HG02610 (cell line): ENCODE results near the gene ACVRL1.

ENCODE experiments used
- ATAC-seq: cut with Tn5 transposase; IDR thresholded peaks from one replicate; pipeline ENCODE4 v1.9.1; 2021; ENCODE audit warnings: mild to moderate bottlenecking, moderate library complexity; ENCODE audit not compliant: unreplicated experiment

ACVRL1 gene

DNA sequence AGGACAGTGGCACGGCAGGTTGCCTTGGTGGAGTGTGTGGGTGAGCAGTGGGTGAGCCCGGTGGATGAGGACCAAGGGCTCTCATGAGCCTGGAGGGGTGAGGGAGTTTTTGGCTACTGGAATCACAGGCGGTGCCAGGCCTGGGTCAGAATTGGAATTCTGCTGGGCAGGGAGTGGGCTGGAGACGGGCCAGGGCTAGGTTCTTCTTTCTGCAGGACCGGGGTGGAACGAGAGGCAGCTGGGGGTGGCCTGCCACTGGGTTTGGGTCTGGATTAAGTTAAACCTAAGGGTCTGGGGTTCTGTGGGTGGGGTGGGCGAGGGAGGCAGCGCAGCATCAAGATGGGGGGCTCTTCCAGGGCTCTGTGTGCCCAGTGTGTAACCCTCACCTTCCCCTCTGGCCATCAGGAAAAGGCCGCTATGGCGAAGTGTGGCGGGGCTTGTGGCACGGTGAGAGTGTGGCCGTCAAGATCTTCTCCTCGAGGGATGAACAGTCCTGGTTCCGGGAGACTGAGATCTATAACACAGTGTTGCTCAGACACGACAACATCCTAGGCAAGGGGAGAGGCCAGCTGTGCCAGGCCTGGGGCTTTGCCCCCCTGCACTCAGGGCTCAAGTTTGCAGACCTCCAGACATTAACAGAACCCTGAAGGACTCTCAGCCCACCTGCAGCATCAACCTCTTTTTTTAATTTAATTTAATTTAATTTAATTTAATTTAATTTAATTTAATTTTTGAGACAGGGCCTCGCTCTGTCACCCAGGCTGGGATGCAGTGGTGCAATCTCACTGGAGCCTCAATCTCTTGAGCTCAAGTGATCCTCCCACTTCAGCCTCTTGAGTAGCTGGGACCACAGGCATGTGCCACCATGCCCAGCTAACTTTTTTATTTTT, 7.0 kb downstream of the ACVRL1 start:
- no peak for ATAC-seq

DNA sequence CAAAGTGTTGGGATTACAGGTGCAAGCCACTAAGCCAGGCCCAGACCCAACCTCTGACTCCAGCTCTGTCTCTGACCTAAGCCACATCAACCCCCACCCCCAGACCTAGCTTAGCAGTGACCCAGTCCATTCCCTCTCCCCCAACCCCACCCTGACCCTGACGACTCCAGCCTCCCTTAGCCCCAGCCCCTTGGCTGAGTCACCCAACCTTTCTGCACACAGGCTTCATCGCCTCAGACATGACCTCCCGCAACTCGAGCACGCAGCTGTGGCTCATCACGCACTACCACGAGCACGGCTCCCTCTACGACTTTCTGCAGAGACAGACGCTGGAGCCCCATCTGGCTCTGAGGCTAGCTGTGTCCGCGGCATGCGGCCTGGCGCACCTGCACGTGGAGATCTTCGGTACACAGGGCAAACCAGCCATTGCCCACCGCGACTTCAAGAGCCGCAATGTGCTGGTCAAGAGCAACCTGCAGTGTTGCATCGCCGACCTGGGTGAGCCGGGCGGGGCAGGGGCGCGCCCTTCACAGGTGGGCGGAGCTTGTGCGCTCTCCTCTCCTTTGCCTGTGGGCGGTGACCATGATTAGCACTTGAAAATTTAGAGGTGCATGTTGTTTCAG, 7.8 kb downstream of the ACVRL1 start:
- ATAC-seq, result no peak

DNA sequence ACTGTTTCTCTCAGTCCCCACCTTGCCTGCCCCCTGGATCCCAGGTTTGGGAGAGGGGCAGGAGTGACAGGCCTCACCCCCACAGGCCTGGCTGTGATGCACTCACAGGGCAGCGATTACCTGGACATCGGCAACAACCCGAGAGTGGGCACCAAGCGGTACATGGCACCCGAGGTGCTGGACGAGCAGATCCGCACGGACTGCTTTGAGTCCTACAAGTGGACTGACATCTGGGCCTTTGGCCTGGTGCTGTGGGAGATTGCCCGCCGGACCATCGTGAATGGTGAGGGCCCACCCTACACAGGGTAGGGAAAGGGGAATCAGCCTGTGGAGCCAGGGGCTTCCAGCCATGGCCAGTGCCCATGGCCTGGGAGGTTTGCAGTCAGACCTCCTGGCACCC, 8.6 kb downstream of the ACVRL1 start:
- ATAC-seq, result no peak

DNA sequence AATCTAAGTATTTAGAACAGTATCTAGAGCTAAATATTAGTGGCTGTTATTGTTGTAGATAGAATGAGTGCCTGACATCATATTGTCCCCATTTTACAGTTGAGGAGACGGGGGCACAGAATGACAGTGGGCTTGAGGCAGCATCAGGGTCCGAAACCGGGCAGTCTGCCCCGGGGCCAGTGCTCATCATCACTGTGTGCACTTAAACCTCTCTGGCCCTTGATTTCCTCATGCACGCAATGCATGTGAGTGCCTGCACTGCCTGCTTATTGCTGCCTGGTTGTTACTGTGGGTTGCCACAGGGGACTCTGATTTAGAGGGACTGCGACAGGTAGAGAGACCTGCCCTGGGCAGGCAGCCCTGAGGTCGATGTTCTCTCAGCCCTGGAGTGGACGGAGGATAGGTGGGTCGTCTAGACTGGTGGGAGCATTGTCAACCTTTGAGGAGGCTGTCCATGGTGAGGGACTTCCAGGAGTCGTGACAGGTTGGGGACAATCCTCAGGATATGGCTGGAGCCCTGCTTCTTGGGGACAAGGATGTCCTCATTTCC, 9.8 kb downstream of the ACVRL1 start:
- no peak for ATAC-seq

DNA sequence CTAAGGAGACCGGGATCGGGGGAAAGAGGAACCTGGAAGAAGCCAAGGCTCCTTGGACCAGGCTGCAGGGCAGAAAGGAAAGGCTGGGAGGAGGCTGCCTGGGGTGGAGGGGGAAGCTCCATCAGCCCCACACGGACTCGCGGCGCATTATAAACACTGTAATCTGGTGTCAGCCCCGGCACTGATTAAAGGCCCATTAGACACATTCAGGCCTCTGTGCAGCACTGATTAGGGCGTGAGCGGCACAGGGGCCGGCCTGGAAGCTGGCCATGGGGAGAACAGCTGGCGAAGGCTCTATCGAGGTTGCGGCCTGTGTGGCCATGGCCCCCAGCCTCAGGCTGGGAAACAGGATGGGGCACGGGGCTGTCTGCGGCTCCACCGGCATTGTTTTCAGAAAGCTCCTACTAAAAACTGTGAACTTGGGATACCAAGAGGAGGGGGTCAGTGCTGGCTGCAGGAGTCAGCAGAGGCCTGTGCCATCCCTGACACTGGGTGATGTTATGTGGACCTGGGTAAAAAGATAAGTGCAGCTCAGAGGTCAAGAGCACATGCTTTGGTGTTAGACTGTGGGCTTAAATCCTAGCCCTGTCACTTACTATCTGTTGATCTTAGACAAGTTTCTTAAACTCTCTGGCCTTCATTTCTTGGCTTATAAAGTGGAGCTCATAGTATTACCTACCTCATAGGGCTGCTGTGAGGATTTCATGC, 10.6 kb downstream of the ACVRL1 start:
- ATAC-seq, result no peak

DNA sequence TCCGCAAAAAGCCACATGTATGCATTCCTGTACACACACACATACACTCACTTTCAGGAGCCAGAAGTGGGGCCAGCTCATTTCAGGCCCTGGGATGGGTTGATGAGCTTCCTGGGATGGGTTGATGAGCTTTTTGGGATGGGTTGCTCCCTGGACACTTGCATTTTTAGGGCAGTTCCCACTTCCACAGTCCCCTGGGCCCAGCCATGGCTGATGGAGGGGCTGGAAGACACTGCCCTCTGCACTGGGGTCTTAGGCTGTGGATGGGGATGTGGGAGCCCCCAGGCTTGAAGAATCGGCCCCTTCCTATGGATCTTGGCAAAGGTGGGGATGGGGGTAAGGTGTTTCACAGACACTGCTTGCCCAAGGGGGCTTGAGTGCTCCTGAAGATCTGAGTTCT, 12.7 kb downstream of the ACVRL1 start:
- no peak for ATAC-seq

DNA sequence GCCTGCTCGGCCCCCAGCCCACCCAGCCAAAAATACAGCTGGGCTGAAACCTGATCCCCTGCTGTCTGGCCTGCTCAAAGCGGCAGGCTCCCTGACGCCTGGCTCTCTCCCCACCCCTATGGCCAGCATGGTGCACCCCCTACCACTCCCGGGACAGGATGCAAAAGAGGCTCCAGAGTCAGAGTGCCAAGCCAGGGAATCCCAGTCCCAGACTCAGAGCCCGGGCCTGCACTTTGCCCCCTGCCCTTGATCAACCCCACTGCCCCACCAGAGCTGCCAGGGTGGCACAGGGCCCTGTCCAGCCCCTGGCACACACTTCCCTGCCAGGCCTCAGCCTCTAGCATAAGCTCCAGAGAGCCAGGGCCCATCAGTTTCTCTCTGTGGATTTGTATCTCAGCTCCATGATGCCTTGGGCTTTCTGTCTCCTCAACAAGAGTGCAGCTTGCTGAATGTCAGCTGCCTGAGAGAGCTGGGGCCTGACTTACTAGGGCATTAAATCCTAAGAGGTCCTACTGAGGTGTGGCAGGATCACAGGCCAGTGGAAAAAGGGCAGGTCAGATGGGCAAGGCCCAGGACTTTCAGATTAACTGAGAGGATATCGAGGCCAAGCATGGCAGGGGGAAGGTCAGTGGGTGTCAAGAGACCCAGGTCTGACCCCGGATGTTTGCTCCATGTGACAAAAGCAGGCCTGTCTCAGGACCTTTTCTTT, 13.9 kb downstream of the ACVRL1 start:
- ATAC-seq, result no peak

DNA sequence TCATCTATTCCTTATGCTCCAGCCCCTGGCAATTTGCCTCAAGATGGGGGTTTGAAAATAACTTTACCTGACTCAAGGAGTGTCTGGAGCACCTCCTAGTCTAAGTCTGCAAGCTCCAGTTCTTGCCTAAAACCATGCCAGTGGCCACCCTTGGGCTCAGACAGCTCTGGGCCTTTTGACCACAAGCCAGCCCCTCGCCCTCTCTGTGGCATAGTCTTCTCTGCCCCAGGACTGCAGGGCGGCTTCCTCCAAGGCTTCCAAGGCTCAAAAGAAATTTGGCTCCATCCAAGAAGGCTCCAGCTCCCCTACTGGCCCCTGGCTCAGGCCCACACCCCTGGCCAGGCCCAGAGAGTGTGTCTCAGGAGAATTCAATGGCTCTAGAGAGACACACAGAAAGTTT, 14.8 kb downstream of the ACVRL1 start:
- ATAC-seq, result no peak

DNA sequence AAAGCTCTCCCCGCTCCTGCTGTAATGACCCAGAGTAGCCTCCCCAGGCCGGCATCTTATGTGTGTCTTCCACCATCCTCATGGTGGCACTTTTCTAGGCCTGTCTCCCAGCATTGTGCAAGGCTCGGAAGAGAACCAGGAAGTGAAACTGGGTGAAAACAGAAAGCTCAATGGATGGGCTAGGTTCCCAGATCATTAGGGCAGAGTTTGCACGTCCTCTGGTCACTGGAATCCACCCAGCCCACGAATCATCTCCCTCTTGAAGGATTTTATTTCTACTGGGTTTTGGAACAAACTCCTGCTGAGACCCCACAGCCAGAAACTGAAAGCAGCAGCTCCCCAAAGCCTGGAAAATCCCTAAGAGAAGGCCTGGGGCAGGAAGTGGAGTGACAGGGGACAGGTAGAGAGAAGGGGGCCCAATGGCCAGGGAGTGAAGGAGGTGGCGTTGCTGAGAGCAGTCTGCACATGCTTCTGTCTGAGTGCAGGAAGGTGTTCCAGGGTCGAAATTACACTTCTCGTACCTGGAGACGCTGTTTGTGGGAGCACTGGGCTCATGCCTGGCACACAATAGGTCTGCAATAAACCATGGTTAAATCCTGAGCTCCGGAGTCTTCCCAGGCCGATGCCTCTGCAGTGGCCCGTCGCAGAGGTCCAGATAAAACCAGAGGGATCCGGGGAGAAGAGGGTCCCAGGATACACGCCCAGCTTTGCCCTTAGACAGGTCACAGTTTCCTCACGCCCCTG, 15.6 kb downstream of the ACVRL1 start:
- ATAC-seq, result no peak

DNA sequence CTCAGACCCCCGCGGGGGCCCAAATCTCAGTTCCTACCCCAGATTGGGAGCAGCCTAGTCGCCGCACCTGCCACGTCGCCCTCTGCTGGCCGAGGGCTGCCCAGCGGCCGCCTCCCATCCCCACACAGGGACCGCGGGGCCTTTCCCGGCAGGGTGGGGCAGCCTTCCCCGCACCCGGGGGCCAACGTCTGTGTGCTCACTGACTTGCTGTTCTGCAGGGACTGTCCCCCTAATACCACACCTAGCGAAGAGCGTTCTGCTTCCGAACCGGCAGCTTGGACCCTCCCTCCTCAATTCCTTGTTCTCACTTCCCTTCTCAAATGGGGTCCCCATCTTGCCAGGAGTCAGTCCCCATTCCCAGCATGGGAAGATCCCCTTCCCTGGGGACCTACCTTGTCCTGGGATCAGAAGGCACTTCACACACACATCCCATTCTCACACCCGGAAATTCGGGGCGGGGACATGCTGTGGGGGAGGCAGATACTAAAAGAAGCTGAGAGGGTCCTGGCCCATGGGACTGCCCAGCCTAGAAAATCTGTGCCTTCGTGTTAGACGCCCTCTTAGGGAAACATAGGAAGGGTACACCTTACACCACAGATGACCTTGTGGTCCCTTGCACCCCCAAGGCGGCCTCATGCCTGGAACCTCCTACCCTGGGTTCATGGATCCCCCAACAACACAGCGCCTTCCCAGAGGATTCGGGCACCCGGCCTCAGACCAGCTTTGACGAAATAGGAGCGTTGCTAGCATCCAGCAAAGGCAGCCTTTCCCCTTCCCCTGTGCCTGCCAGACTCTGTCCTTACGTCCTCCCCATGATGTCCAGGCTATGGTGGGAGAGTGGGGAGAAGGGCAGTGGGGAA, 16.4 kb downstream of the ACVRL1 start:
- ATAC-seq, result peak; percentile 37

DNA sequence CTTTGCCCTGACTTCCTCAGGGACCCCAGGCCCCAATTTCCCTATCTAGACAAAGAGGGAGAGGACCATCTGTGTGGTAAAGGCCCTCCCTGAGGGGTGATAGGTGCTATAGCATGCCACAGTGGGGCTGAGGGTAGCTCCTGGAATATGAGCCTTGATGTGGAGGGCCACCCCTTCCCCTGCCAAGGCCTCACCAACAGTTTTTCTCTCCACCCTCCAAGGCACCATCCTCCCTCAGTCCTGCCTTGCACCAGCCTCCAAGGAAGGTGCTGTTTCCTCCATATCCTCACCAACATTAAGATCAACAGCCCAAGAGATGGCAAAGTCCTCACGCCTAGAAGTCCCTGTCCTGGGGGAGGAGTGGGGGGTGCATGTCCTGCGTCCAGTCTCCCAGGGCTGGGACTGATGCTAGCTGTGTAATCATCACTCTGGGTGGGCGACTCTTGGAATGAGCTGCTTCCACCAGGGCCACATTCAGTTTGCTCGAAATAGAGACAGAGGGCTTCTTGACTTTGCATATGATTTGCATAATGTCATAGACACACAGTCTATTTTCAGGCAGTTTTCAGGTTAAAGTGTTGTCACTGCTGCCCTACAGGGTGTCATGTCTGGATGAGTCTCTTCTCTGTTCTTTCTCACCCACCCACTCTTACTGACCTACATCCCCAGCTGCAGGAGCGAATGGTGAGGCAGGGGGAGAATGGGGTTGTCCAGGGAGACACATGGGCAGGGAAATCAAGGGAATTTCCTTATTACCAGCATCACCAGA, 17.4 kb downstream of the ACVRL1 start:
- ATAC-seq, result peak; percentile 53

DNA sequence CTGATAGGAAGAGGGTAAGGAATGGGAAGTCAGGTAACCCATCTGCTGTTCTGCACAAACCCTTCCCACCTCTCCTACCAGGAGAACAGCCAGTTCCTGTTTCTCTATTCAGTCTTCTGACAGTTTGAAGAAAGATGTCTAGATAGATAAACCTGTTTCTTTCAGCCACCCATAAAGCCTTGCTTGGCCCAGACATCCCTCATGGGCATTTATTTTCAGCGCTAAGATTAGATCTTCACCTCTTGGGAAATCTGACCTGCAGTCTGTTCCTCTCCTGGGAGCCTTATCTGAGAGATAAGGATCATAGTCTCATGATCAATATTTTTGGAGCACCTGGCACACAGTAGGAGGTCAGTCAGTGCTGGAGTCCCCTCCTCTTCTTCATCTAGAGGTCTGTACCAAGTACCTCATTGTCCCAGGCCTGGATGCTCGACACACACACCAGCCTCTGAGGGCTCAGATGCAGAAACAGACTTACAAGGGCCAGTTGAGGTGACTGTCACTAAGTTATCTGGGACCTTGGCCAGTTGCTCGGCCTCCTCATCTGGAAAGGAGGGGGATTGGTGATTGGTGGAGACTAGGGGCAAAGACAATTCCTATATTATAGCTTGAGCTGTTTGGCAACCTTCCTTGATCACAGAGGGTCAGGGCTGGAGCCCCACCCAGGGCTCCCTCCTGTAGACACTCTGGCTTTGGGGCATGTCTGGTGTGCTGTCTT, 18.2 kb downstream of the ACVRL1 start:
- no peak for ATAC-seq

DNA sequence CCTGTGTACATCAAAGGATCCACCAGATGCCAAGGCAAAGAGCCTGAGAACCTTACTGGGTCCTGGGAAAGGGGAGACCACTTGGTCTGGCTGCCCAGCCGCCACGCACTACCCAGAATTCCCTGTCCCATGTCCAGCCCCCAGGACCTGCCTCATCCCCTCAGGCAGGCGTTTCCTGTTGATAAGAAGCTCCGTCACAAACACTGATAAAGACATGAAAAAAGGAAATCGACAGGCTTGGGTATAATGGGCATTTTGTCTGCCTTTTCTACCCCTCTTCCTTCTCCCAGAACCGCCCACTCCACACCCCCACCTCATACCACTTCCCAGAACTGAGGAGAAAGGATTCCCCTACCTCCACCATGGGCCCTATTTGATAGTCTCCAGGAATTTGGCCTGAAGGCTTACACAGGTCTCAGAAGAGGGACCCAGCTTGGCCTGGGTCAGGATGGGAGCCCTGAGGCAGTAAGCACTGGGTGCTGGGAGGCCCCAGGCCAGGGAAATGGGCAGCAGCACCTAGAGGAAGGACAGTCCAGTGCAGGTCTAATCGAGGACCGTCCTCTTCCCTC, 18.8 kb downstream of the ACVRL1 start:
- no peak for ATAC-seq

DNA sequence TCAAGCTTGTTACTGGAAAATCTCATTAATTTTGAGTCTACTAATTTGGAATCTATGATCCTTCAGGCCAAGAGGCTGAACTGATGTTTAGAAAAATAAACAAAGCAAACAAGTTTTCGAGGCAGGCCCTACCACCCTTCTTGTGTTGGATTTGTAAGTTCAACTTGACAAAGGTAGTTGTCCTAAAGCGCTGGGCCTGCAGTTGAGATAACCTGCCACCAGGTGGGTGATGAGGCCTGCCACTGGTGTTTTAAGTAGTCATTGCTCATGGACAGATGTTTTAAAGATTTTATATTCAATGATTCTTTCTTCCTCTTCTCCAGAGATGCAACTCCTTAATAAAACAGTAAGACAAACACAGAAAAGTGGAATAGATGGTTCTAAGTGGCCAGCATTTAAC, 19.4 kb downstream of the ACVRL1 start:
- ATAC-seq, result peak; percentile 43

DNA sequence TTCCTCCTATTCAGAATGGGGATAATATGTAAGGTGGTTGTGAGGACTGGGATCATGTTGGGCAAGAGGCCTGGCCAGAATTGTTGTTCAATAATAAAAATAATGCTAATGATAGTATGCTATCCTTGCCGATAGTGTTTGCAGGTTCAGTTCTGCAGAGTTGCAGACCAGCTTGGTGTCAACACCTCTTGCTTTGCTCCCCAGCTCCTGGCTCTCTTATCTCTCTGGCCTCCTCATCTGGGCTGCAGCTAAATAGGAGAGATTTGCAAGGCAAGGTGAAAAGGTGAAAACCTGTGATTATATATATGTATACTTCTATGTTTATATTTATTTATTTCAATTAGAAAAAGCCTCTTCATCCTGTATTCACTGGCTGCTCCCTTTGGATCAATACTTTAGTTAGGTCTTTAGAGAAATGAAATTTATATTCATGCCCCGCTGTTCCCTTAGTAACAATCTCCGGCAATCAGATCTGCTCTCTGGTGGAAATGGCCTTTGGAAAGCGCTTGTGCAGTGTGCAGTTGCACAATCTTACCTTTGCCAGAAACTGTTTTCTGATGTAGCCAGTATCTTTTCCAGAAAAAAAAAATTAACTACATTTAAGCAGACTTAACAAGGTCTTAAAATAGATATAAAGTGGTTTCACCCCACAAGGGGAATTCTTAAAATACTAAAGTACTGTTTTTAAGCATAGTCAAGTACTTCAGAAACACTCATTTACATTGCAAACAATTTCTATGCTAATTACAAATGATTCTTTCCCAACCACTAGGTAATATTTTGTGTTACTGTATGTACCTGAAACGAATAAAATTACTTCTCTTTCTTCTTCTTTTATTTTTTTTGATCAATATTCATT, 25.1 kb downstream of the ACVRL1 start:
- no peak for ATAC-seq

DNA sequence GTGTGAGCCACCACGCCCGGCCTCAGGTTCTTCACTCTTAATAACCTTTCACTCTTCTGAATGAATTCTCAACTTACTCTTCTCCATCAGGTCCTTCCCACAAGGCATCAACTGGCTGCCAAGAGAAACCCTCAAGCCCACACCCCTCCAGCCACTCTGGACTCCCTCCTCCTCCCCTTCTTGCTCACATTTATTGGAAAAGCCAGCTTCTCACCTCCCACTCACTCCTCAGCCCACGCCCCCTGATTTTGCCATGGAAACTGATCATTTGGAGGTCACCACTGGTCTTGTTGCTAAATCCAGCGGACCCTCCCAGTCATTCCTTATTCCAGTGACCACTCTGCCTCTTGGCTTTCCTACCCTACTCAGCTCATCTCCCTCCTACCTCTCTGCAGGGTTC, 26.8 kb downstream of the ACVRL1 start:
- ATAC-seq, result no peak

DNA sequence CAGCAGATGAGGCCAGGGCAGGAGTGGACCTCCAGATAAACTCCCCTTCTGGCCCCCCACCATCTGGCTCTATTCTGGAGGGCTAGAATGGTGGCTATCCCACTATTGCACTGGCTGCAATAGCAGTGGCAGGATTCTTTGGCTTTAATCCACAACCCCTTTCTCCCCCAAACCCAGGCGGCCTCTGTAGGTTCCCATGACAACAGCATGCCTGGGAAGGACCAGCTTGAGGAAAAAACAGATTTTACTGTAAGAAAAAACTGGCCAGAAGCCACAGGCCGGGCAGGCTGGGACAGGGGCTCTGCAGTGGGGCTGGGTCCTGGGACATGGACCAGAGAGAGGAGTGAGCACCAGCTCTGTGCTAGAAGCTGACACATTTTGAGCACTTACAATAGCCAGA, 30.6 kb downstream of the ACVRL1 start:
- ATAC-seq, result no peak
